Natural killer cell (primary cell): Measurements from ENCODE around the gene DPYD. TPM values are rescaled to one million over a fixed set of nuclear protein-coding genes. Genes with fewer than 3 reads are reported as not detected.
A peak's percentile ranks its signal among the peaks of the same experiment; 100 is the strongest.

Experiments
- ATAC-seq, 3 donors: fragments of 150-1000 bp in 2 of 3; fragments of 200-7000 bp in 1 of 3; cut with Tn5 transposase; 1 replicate in 1 of 3; 2 replicates in 2 of 3; pipeline ENCODE4 v1.10.0; 2021; ENCODE audit warnings: mild to moderate bottlenecking in 2 of 3, moderate library complexity in 2 of 3
- DNase-seq, 2 donors: peaks; one replicate each; pipeline versions ENCODE4 v3.0.0 to v3.0.0-alpha.2; 2013 to 2021; ENCODE audit warnings: mixed read lengths in 1 of 2
- H3K27ac ChIP-seq: one replicate; pipeline ENCODE4 v1.5.1; 2013; ENCODE audit warnings: mild to moderate bottlenecking, low read length
- H3K27me3 ChIP-seq: one replicate; pipeline ENCODE4 v1.6.1; 2013; ENCODE audit warnings: low read length; ENCODE audit not compliant: control insufficient read depth, insufficient read depth
- H3K36me3 ChIP-seq: one replicate; pipeline ENCODE4 v1.6.1; 2013; ENCODE audit warnings: low read length; ENCODE audit not compliant: control insufficient read depth, insufficient read depth
- H3K4me1 ChIP-seq: one replicate; pipeline ENCODE4 v1.6.1; 2013; ENCODE audit warnings: low read length; ENCODE audit not compliant: control insufficient read depth, insufficient read depth
- H3K4me3 ChIP-seq: one replicate; pipeline ENCODE4 v1.5.1; 2013; ENCODE audit warnings: low read length
- H3K9me3 ChIP-seq: one replicate; pipeline ENCODE4 v1.6.1; 2013; ENCODE audit warnings: low read length; ENCODE audit not compliant: control insufficient read depth, insufficient read depth
- H3K27ac Mint-ChIP-seq, 2 donors: one replicate each; pipeline ENCODE4 v1.8.0; 2022; ENCODE audit warnings: mild to moderate bottlenecking in 2 of 2, mixed read lengths in 2 of 2, moderate library complexity in 1 of 2
- H3K27me3 Mint-ChIP-seq, 2 donors: one replicate each; pipeline ENCODE4 v1.8.0; 2022; ENCODE audit warnings: low read depth in 2 of 2, mixed read lengths in 2 of 2
- H3K36me3 Mint-ChIP-seq: one replicate; pipeline ENCODE4 v1.8.0; 2022; ENCODE audit warnings: mixed read lengths
- H3K4me1 Mint-ChIP-seq, 2 donors: one replicate each; pipeline ENCODE4 v1.8.0; 2022; ENCODE audit warnings: mixed read lengths in 2 of 2
- H3K4me3 Mint-ChIP-seq: one replicate; pipeline ENCODE4 v1.8.0; 2022; ENCODE audit warnings: mild to moderate bottlenecking, moderate library complexity, mixed read lengths
- H3K9me3 Mint-ChIP-seq, 2 donors: one replicate each; pipeline ENCODE4 v1.8.0; 2022; ENCODE audit warnings: mixed read lengths in 2 of 2
- CTCF ChIP-seq: fragments of 200-600 bp; IDR thresholded peaks from one replicate; pipeline ENCODE4 v1.8.0; 2022; ENCODE audit warnings: antibody characterized with exemption
- WGBS: methylation state at CpG from one replicate; pipeline ENCODE4 v1.1.7; 2013; ENCODE audit warnings: missing lambda C conversion rate; ENCODE audit not compliant: insufficient coverage; 5-methylcytosine and 5-hydroxymethylcytosine counted together
- intact Hi-C: fragments of 100-400 bp; cut with micrococcal nuclease; formaldehyde crosslinking; loops from one replicate; pipeline ENCODE4 v1.14.2; 2022
- total RNA-seq, 4 donors: library from RNA; stranded (reverse); fragments of 120-200 nt in 1 of 4; gene quantifications; one replicate each; pipeline versions ENCODE4 v1.2.3 to v1.2.4, GENCODE V29; 2013 to 2022

Gene DPYD
- total RNA-seq, 3 donors from 2014 or later (not counting 1 experiment from before 2014, with no cell fraction given), result 56.6 to 66.7 (median 56.9) TPM

GRCh38 chr1:97562081-97562480 is 358.8 kb downstream of the DPYD start:
- DNase-seq, result no peak
- intact Hi-C loops, result no loop called here
- no peak overlapping the region for H3K27ac Mint-ChIP-seq
- H3K36me3 ChIP-seq, result no peaks in the 10 kb centered on the region
- H3K4me3 ChIP-seq, result no peak overlapping the region
- no peak for ATAC-seq
- TF ChIP-seq CTCF, result no peak
- H3K4me3 Mint-ChIP-seq, result no peak overlapping the region
- peaks cover 0 to 5% of the 10 kb centered on the region in 2 donors for H3K4me1 Mint-ChIP-seq
- H3K9me3 ChIP-seq, result peaks cover 4% of the 10 kb centered on the region
- H3K27ac ChIP-seq, result no peak overlapping the region
- no peaks in the 10 kb centered on the region for H3K27me3 ChIP-seq
- no peaks in the 10 kb centered on the region for H3K4me1 ChIP-seq
- H3K36me3 Mint-ChIP-seq, result no peaks in the 10 kb centered on the region
- H3K27me3 Mint-ChIP-seq, result no peaks in the 10 kb centered on the region
- no peaks in the 10 kb centered on the region for H3K9me3 Mint-ChIP-seq

- DNase-seq (no peak), ATAC-seq (no peak)
- H3K4me1 ChIP-seq, result no peaks in the 10 kb centered on the region
- no peaks in the 10 kb centered on the region for H3K27me3 ChIP-seq
- Mint-ChIP-seq H3K27me3 (no peaks in the 10 kb centered on the region), H3K9me3 (no peaks in the 10 kb centered on the region), H3K36me3 (no peaks in the 10 kb centered on the region), H3K27ac (peak overlapping the region in 1 of 2 donors; percentile 18), H3K4me3 (no peak overlapping the region), H3K4me1 (peaks cover 0 to 5% of the 10 kb centered on the region in 2 donors)
- no peak overlapping the region for H3K4me3 ChIP-seq
- intact Hi-C loops, result no loop called here
- H3K9me3 ChIP-seq, result peaks cover 4% of the 10 kb centered on the region
- H3K36me3 ChIP-seq, result no peaks in the 10 kb centered on the region
- 96% methylated on average over 4 of the region's 4 CpGs for WGBS
- no peak for TF ChIP-seq CTCF
- H3K27ac ChIP-seq, result no peak overlapping the region
These were observed 360.1 kb downstream of the DPYD start for GRCh38 chr1:97560714-97561113.

GRCh38 chr1:97553971-97554370 is 366.9 kb downstream of the DPYD start:
- DNase-seq, result no peak
- peaks cover 4% of the 10 kb centered on the region for H3K9me3 ChIP-seq
- H3K4me1 Mint-ChIP-seq, result no peaks in the 10 kb centered on the region
- no peak for TF ChIP-seq CTCF
- H3K4me3 Mint-ChIP-seq, result no peak overlapping the region
- no peaks in the 10 kb centered on the region for H3K9me3 Mint-ChIP-seq
- H3K27me3 Mint-ChIP-seq, result no peaks in the 10 kb centered on the region
- no peak for ATAC-seq
- H3K4me3 ChIP-seq, result no peak overlapping the region
- H3K27me3 ChIP-seq, result no peaks in the 10 kb centered on the region
- 100% methylated on average over 1 of the region's 2 CpGs for WGBS
- no peaks in the 10 kb centered on the region for H3K36me3 Mint-ChIP-seq
- H3K36me3 ChIP-seq, result peaks cover 2% of the 10 kb centered on the region
- no peak overlapping the region for H3K27ac Mint-ChIP-seq
- intact Hi-C loops, result no loop called here
- H3K4me1 ChIP-seq, result no peaks in the 10 kb centered on the region
- H3K27ac ChIP-seq, result no peak overlapping the region

GRCh38 chr1:97551113-97551512 is 369.7 kb downstream of the DPYD start:
- Histone ChIP-seq H3K4me1 (no peaks in the 10 kb centered on the region), H3K27me3 (no peaks in the 10 kb centered on the region), H3K36me3 (peaks cover 5% of the 10 kb centered on the region), H3K9me3 (no peaks in the 10 kb centered on the region), H3K27ac (no peak overlapping the region), H3K4me3 (no peak overlapping the region)
- no peaks in the 10 kb centered on the region for H3K27me3 Mint-ChIP-seq
- DNase-seq, result no peak
- intact Hi-C loops, result no loop called here
- H3K36me3 Mint-ChIP-seq, result no peaks in the 10 kb centered on the region
- no peaks in the 10 kb centered on the region for H3K4me1 Mint-ChIP-seq
- H3K4me3 Mint-ChIP-seq, result no peak overlapping the region
- TF ChIP-seq CTCF, result no peak
- H3K9me3 Mint-ChIP-seq, result no peaks in the 10 kb centered on the region
- no peak overlapping the region for H3K27ac Mint-ChIP-seq
- no peak for ATAC-seq
- WGBS, result no CpG with 5 or more reads among the region's 1 CpG
